Neuronal stem cell (in vitro differentiated cells): Measurements from ENCODE around the gene XXYLT1.

Source experiments
- DNase-seq: peaks from one replicate; pipeline ENCODE4 v3.0.0-alpha.2; 2013; ENCODE audit warnings: low spot score
- H2AFZ ChIP-seq: one replicate; pipeline ENCODE4 v1.6.1; 2013; ENCODE audit warnings: mild to moderate bottlenecking, low read length, inconsistent platforms
- H2AK5ac ChIP-seq: 2 replicates; pipeline ENCODE4 v1.6.1; 2013; ENCODE audit warnings: low read depth, mild to moderate bottlenecking, inconsistent platforms, low read length, moderate library complexity, mixed read lengths
- H2BK120ac ChIP-seq: 2 replicates; pipeline ENCODE4 v1.6.1; 2013; ENCODE audit warnings: low read depth, mild to moderate bottlenecking, inconsistent platforms, low read length, moderate library complexity, mixed read lengths
- H2BK12ac ChIP-seq: one replicate; pipeline ENCODE4 v1.6.1; 2013; ENCODE audit warnings: low read length, inconsistent platforms
- H2BK15ac ChIP-seq: 2 replicates; pipeline ENCODE4 v1.6.1; 2013; ENCODE audit warnings: mild to moderate bottlenecking, low read length, inconsistent platforms, mixed read lengths
- H2BK5ac ChIP-seq: one replicate; pipeline ENCODE4 v1.6.1; 2013; ENCODE audit warnings: inconsistent platforms, mild to moderate bottlenecking, low read length, moderate library complexity
- H3K14ac ChIP-seq: one replicate; pipeline ENCODE4 v1.6.1; 2013; ENCODE audit warnings: low read length, inconsistent platforms
- H3K18ac ChIP-seq: 2 replicates; pipeline ENCODE4 v1.6.1; 2013; ENCODE audit warnings: low read length, inconsistent platforms
- H3K23ac ChIP-seq: 2 replicates; pipeline ENCODE4 v1.6.1; 2013; ENCODE audit warnings: low read depth, mild to moderate bottlenecking, mixed read lengths, low read length, inconsistent platforms; ENCODE audit not compliant: poor library complexity
- H3K27ac ChIP-seq: replicated peaks from 3 replicates; pipeline ENCODE4 v1.5.1; 2013; ENCODE audit warnings: low read length, inconsistent platforms
- H3K27me3 ChIP-seq, 3 experiments: 2 replicates each; pipeline ENCODE4 v1.6.1; 2013; ENCODE audit warnings: low read length in 3 of 3, mild to moderate bottlenecking in 2 of 3, inconsistent platforms in 1 of 3, low read depth in 1 of 3, mixed read lengths in 1 of 3, moderate library complexity in 1 of 3; ENCODE audit not compliant: control insufficient read depth in 3 of 3, insufficient read depth in 3 of 3
- H3K36me3 ChIP-seq, 2 donors: replicated peaks in 1 of 2; 2 replicates each; pipeline ENCODE4 v1.6.1; 2013; ENCODE audit warnings: low read length in 2 of 2; ENCODE audit not compliant: control insufficient read depth in 2 of 2, insufficient read depth in 2 of 2
- H3K4ac ChIP-seq: 2 replicates; pipeline ENCODE4 v1.6.1; 2013; ENCODE audit warnings: inconsistent platforms, mild to moderate bottlenecking, low read length, moderate library complexity
- H3K4me1 ChIP-seq, 2 donors: 1 replicate in 1 of 2; 2 replicates in 1 of 2; pipeline ENCODE4 v1.6.1; 2013; ENCODE audit warnings: low read length in 2 of 2, low read depth in 1 of 2; ENCODE audit not compliant: control insufficient read depth in 2 of 2, insufficient read depth in 1 of 2
- H3K4me2 ChIP-seq: one replicate; pipeline ENCODE4 v1.6.1; 2013; ENCODE audit warnings: mild to moderate bottlenecking, low read length, inconsistent platforms; ENCODE audit not compliant: insufficient read depth, poor library complexity, severe bottlenecking
- H3K4me3 ChIP-seq, 2 donors: 2 replicates each; pipeline ENCODE4 v1.5.1; 2013; ENCODE audit warnings: low read length in 2 of 2, mild to moderate bottlenecking in 2 of 2, inconsistent platforms in 1 of 2, moderate library complexity in 1 of 2
- H3K79me1 ChIP-seq: one replicate; pipeline ENCODE4 v1.6.1; 2013; ENCODE audit warnings: low read depth, mild to moderate bottlenecking, inconsistent platforms, low read length, moderate library complexity
- H3K9ac ChIP-seq: one replicate; pipeline ENCODE4 v1.6.1; 2013; ENCODE audit warnings: mild to moderate bottlenecking, low read depth, low read length, inconsistent platforms; ENCODE audit not compliant: poor library complexity
- H3K9me3 ChIP-seq, 2 donors: replicated peaks in 1 of 2; 2 replicates each; pipeline versions ENCODE3 to v1.6.1; 2013; ENCODE audit warnings: low read length in 2 of 2, mild to moderate bottlenecking in 2 of 2, inconsistent platforms in 1 of 2, low read depth in 1 of 2, mixed read lengths in 1 of 2, moderate library complexity in 1 of 2; ENCODE audit not compliant: control insufficient read depth in 2 of 2, insufficient read depth in 1 of 2
- H4K8ac ChIP-seq: one replicate; pipeline ENCODE4 v1.6.1; 2013; ENCODE audit warnings: low read depth, mild to moderate bottlenecking, inconsistent platforms, low read length, moderate library complexity
- H4K91ac ChIP-seq: one replicate; pipeline ENCODE4 v1.6.1; 2013; ENCODE audit warnings: low read length, low read depth, mild to moderate bottlenecking, inconsistent platforms; ENCODE audit not compliant: poor library complexity
- WGBS, 2 donors: extraction: QIAGEN DNeasy Blood & Tissue Kit; methylation state at CpG; one replicate each; pipeline ENCODE4 v1.1.7; 2013; ENCODE audit warnings: missing lambda C conversion rate in 2 of 2, mixed read lengths in 1 of 2; ENCODE audit not compliant: insufficient read length in 2 of 2, insufficient replicate concordance in 1 of 2; ENCODE audit errors: extremely low coverage in 2 of 2; 5-methylcytosine and 5-hydroxymethylcytosine counted together

The XXYLT1 gene

DNA sequence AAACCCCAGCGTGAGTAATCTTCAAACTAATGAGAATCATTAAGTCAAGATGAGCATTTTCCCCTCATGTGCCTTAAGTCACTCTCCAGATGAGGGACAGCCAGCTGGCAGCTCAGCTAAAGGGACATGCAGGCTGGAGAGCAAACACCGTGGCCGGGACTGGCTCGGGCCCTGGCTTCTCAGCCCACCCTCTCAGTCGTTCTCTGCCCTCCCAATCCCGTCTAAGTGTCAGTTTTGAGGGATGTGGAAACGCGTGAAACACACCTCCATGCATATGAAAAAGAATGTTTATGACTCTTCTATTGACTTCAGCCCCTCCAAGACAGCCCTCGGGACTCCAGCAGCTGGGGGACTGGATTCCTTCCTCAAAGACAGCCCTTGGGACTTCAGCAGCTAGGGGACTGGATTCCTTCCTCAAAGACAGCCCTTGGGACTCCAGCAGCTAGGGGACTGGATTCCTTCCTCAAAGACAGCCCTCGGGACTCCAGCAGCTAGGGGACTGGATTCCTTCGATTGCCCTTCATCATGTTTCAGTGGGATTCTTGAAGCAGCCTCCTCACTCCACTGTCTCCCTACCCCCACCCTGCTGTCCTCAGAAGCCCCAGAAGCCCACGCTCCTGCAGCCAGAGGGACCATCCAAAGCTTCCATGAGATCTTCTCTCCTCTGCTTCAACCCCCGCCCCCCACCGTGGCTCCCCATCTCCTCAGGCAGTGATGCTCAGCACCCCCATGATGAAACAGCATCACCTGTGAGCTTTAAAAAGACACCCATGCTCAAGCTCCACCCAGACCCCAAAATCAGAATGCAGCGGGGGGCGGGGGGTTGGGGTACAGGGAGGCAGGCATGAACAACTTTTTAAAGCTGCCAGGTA, 228.9 kb downstream of the XXYLT1 start:
- H3K18ac ChIP-seq: no peak overlapping the region
- H3K27ac ChIP-seq: no peak overlapping the region
- H3K36me3 ChIP-seq: no peaks in the 10 kb centered on the region
- no peak overlapping the region for H4K91ac ChIP-seq
- H3K9me3 ChIP-seq: no peaks in the 10 kb centered on the region
- H2BK15ac ChIP-seq: no peak overlapping the region
- no peak overlapping the region for H2AK5ac ChIP-seq
- no peak overlapping the region for H2BK5ac ChIP-seq
- no peak overlapping the region for H4K8ac ChIP-seq
- peaks cover 0 to 4% (median 0%) of the 10 kb centered on the region in 3 experiments for H3K27me3 ChIP-seq
- H3K79me1 ChIP-seq: no peaks in the 10 kb centered on the region
- no peak overlapping the region for H3K4me2 ChIP-seq
- WGBS, 2 donors: no CpG with 5 or more reads among the region's 16 CpGs
- no peak overlapping the region for H2BK12ac ChIP-seq
- no peak overlapping the region for H3K9ac ChIP-seq
- no peak overlapping the region for H2AFZ ChIP-seq
- peaks cover 2 to 7% of the 10 kb centered on the region in 2 donors for H3K4me1 ChIP-seq
- DNase-seq: no peak
- H3K14ac ChIP-seq: no peak overlapping the region
- no peak overlapping the region for H2BK120ac ChIP-seq
- no peak overlapping the region for H3K23ac ChIP-seq
- no peak overlapping the region for H3K4ac ChIP-seq
- H3K4me3 ChIP-seq: no peak overlapping the region

DNA sequence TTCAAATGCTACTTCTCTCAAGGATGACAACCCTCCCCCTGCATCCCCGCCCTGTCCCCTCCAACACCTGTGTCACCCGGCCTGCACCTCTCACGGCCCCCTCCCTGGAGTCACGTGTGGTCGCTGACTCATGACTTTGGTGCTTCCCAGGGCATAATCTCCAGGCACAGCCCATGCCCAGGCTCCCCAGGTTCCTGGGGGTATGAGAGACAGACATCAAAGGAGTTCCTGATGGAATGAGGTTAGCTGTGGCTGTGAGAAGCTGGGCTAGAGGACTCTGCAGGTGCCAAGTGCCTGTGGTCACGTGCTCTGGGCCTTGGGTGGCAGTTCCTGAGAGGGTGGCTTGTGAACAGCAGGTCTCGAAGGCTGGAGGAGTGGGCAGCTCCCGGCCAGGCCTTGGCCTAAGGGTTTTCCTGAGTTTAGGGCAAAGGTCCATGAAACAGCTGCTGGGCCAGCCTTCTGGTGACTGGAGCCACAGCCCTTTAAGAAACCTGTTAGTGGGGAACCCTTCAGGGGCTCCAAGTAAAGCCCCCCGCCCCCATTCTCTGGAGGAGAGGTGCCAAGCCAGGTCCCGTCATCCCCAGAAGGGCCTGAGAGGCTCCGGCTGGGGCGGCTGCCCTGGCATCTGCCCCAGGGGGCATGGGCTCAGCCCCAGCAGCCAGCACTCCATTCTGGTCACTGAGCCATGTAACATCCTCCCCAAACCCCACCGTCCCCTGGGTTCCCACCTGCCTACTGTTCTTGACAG, 230.0 kb downstream of the XXYLT1 start:
- DNase-seq: no peak
- Histone ChIP-seq H3K14ac (no peak overlapping the region), H2AFZ (no peak overlapping the region), H3K36me3 (no peaks in the 10 kb centered on the region), H3K9me3 (no peaks in the 10 kb centered on the region), H3K27ac (no peak overlapping the region), H2BK120ac (no peak overlapping the region), H3K27me3 (peaks cover 0 to 4% (median 0%) of the 10 kb centered on the region in 3 experiments), H3K4me2 (no peak overlapping the region), H3K4me1 (peaks cover 2 to 7% of the 10 kb centered on the region in 2 donors), H3K23ac (no peak overlapping the region), H3K18ac (peak overlapping the region; percentile 74), H3K9ac (no peak overlapping the region), H2AK5ac (peak overlapping the region; percentile 60), H2BK5ac (peak overlapping the region; percentile 61), H3K4me3 (no peak overlapping the region), H3K79me1 (no peaks in the 10 kb centered on the region), H2BK15ac (peak overlapping the region; percentile 83), H4K91ac (no peak overlapping the region), H3K4ac (no peak overlapping the region), H4K8ac (no peak overlapping the region), H2BK12ac (no peak overlapping the region)
- no CpG with 5 or more reads among the region's 13 CpGs for WGBS, 2 donors

DNA sequence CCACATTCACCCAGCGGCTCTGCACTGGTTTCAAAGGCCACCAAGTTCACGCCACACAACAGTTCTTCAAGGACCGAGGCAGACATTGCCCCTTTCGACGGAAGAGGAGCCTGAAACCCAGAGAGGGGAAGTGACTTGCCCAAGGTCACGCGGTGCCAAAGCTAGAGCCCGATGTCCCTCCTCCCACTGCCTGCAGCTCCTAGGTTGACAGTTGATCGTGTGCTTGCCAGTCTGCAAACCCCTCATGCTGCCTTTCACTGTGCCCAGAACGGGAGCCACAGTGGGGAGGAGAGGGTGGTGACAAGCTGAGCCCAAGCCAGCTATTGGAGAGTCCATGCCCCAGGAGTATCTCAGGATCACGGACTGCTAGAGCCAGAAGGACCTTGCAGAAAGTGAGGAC, 230.9 kb downstream of the XXYLT1 start:
- peaks cover 0 to 4% (median 0%) of the 10 kb centered on the region in 3 experiments for H3K27me3 ChIP-seq
- H2BK5ac ChIP-seq: no peak overlapping the region
- no peak for DNase-seq
- H3K9ac ChIP-seq: no peak overlapping the region
- peak overlapping the region; percentile 8 for H2AK5ac ChIP-seq
- H3K79me1 ChIP-seq: no peaks in the 10 kb centered on the region
- no peaks in the 10 kb centered on the region for H3K9me3 ChIP-seq
- no peak overlapping the region for H4K8ac ChIP-seq
- H3K4ac ChIP-seq: no peak overlapping the region
- peaks cover 2% of the 10 kb centered on the region in 2 donors for H3K4me1 ChIP-seq
- no peak overlapping the region for H3K14ac ChIP-seq
- H3K23ac ChIP-seq: no peak overlapping the region
- no peak overlapping the region for H2BK12ac ChIP-seq
- no peak overlapping the region for H3K4me2 ChIP-seq
- WGBS, 2 donors: no CpG with 5 or more reads among the region's 11 CpGs
- peak overlapping the region; percentile 27 for H3K18ac ChIP-seq
- H2AFZ ChIP-seq: no peak overlapping the region
- no peak overlapping the region for H3K4me3 ChIP-seq
- H2BK120ac ChIP-seq: no peak overlapping the region
- H2BK15ac ChIP-seq: no peak overlapping the region
- no peak overlapping the region for H4K91ac ChIP-seq
- no peak overlapping the region for H3K27ac ChIP-seq
- H3K36me3 ChIP-seq: no peaks in the 10 kb centered on the region
